HG03439 (cell line): Measurements from ENCODE around the gene OR52I2.

Experiments
- ATAC-seq: cut with Tn5 transposase; IDR thresholded peaks from one replicate; pipeline ENCODE4 v1.9.1; 2021; ENCODE audit warnings: mild to moderate bottlenecking, moderate library complexity; ENCODE audit not compliant: unreplicated experiment

Gene OR52I2

GRCh38 chr11:4581443-4581842 lies at the start of gene OR52I2:
TSS of gene OR52I2 (plus strand) at chr11:4581743.
- no peak for ATAC-seq

- ATAC-seq = no peak
Observed at GRCh38 chr11:4539603-4540219, 41.8 kb upstream of the OR52I2 start.

GRCh38 chr11:4541071-4541470 lies 40.5 kb upstream of the OR52I2 start:
- ATAC-seq = no peak

- ATAC-seq = no peak
Observed at GRCh38 chr11:4543561-4543960, 38.0 kb upstream of the OR52I2 start.

GRCh38 chr11:4544891-4545290 lies 36.7 kb upstream of the OR52I2 start, which contains the start of gene OR52M1:
TSS of gene OR52M1 (plus strand) at chr11:4545191. CDS start at chr11:4545191, 0 bp downstream.
- ATAC-seq = no peak

GRCh38 chr11:4546878-4547277 lies 34.7 kb upstream of the OR52I2 start:
- no peak for ATAC-seq

- ATAC-seq = no peak
Observed at GRCh38 chr11:4547416-4547815, 34.1 kb upstream of the OR52I2 start.

- ATAC-seq = no peak
Observed at GRCh38 chr11:4551346-4551979, 30.1 kb upstream of the OR52I2 start.

GRCh38 chr11:4559527-4560440 lies 21.8 kb upstream of the OR52I2 start:
- ATAC-seq = no peak

- ATAC-seq = no peak
Observed at GRCh38 chr11:4560467-4560866, 21.1 kb upstream of the OR52I2 start.

GRCh38 chr11:4565371-4565770 lies 16.2 kb upstream of the OR52I2 start:
- no peak for ATAC-seq

GRCh38 chr11:4569075-4569474 lies 12.5 kb upstream of the OR52I2 start:
- ATAC-seq = no peak

GRCh38 chr11:4576880-4577279 lies 4.7 kb upstream of the OR52I2 start:
- ATAC-seq = no peak

GRCh38 chr11:4577761-4578160 lies 3.8 kb upstream of the OR52I2 start:
- no peak for ATAC-seq

GRCh38 chr11:4578624-4579023 lies 2.9 kb upstream of the OR52I2 start:
- ATAC-seq = no peak

- no peak for ATAC-seq
Observed at GRCh38 chr11:4580124-4580523, 1.4 kb upstream of the OR52I2 start.

- ATAC-seq = no peak
Observed at GRCh38 chr11:4589017-4589416, 7.5 kb downstream of the OR52I2 start.

GRCh38 chr11:4593739-4594138 lies 12.2 kb downstream of the OR52I2 start, which contains the start of gene OR52I1:
TSS of gene OR52I1 (plus strand) at chr11:4594039. CDS start at chr11:4594039, 0 bp downstream.
- ATAC-seq = no peak

GRCh38 chr11:4605057-4605456 lies 23.5 kb downstream of the OR52I2 start:
- ATAC-seq = no peak

- no peak for ATAC-seq
Observed at GRCh38 chr11:4606231-4607015, 24.9 kb downstream of the OR52I2 start.

- ATAC-seq = no peak
Observed at GRCh38 chr11:4607096-4607495, 25.6 kb downstream of the OR52I2 start.
